Measurements from ENCODE around the gene ZBTB49.

Gene ZBTB49

DNA sequence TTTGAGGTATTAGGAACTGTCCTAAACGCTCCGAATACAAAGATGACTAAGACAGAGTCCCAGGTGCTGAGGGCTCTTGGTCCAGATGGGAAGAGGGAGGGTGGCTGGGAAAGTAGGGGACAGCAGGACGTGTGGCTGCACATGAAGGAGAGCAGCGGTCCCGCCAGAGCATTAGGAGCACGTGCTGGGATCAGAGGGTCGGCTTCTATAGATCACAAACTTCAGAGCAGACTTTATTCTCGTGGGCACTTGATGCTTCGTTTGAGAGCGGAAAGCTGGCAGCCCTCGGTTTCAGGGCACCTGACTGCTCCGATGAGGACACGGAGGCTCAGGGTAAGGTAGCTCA, 26.1 kb downstream of the ZBTB49 start:
- H3K36me3 ChIP-seq (ENCODE audit: control insufficient read depth in 2 of 2, insufficient read depth in 1 of 2, low read length in 2 of 2) = peaks cover 0 to 43% of the 10 kb centered on the region in 2 experiments; a peak in 2 of 3 replicates
- POLR2A ChIA-PET = no interaction called here
- H3K9me3 ChIP-seq (ENCODE audit: control insufficient read depth, insufficient read depth, low read depth, low read length) = no peaks in the 10 kb centered on the region
- H3K27ac ChIP-seq (ENCODE audit: extremely low read depth, low read depth, low read length) = no peak overlapping the region
- H3K4me1 ChIP-seq (ENCODE audit: control insufficient read depth, insufficient read depth, low read length) = no peaks in the 10 kb centered on the region
- TF ChIP-seq ZBTB17 (tag by site-specific recombination; IDR thresholded peaks at IDR 0.05) (no peak), ZNF658 (tag by site-specific recombination; IDR thresholded peaks at IDR 0.05) (no peak), ZNF639 (tag by site-specific recombination; IDR thresholded peaks at IDR 0.05) (no peak), ZNF664 (tag by site-specific recombination; IDR thresholded peaks at IDR 0.05) (no peak), BCL11B (tag by site-specific recombination; IDR thresholded peaks at IDR 0.05; ENCODE audit: low read depth) (no peak), GLI2 (tag by site-specific recombination; IDR thresholded peaks at IDR 0.05; ENCODE audit: borderline replicate concordance, low read depth) (no peak), ZFP69B (tag by site-specific recombination; IDR thresholded peaks at IDR 0.05) (no peak), ZNF239 (tag by site-specific recombination; IDR thresholded peaks at IDR 0.05) (no peak), ZNF76 (tag by site-specific recombination; IDR thresholded peaks at IDR 0.05; ENCODE audit: borderline replicate concordance, low read depth) (no peak)
- TF ChIP-seq, protein P1, sequence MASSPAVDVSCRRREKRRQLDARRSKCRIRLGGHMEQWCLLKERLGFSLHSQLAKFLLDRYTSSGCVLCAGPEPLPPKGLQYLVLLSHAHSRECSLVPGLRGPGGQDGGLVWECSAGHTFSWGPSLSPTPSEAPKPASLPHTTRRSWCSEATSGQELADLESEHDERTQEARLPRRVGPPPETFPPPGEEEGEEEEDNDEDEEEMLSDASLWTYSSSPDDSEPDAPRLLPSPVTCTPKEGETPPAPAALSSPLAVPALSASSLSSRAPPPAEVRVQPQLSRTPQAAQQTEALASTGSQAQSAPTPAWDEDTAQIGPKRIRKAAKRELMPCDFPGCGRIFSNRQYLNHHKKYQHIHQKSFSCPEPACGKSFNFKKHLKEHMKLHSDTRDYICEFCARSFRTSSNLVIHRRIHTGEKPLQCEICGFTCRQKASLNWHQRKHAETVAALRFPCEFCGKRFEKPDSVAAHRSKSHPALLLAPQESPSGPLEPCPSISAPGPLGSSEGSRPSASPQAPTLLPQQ (tag by site-specific recombination; IDR thresholded peaks at IDR 0.05) = no peak
- CTCF ChIA-PET = no interaction called here
- no peak overlapping the region for H3K4me3 ChIP-seq (ENCODE audit: low read depth, low read length)

- H3K36me3 ChIP-seq (ENCODE audit: control insufficient read depth in 2 of 2, insufficient read depth in 1 of 2, low read length in 2 of 2) = peaks cover 0 to 51% of the 10 kb centered on the region in 2 experiments; a peak in 2 of 3 replicates
- H3K27ac ChIP-seq (ENCODE audit: extremely low read depth, low read depth, low read length) = no peak overlapping the region
- POLR2A ChIA-PET = no interaction called here
- no peaks in the 10 kb centered on the region for H3K4me1 ChIP-seq (ENCODE audit: control insufficient read depth, insufficient read depth, low read length)
- CTCF ChIA-PET = interaction anchor here (0.7 kb wide), 1 partner anchor 19 kb away, joined by 3 read pairs; no protein-coding TSS in a partner anchor
- H3K4me3 ChIP-seq (ENCODE audit: low read depth, low read length) = no peak overlapping the region
- H3K9me3 ChIP-seq (ENCODE audit: control insufficient read depth, insufficient read depth, low read depth, low read length) = no peaks in the 10 kb centered on the region
- TF ChIP-seq ZIC2 (tag by site-specific recombination; IDR thresholded peaks at IDR 0.05) = peak; percentile 53
- TF ChIP-seq ZNF433 (tag by site-specific recombination; IDR thresholded peaks at IDR 0.05; ENCODE audit: low read depth) = no peak
- no peak for TF ChIP-seq ZNF366 (tag by site-specific recombination; conservative IDR thresholded peaks at IDR 0.05)
Observed at GRCh38 chr4:4317496-4318232, 27.6 kb downstream of the ZBTB49 start.

DNA sequence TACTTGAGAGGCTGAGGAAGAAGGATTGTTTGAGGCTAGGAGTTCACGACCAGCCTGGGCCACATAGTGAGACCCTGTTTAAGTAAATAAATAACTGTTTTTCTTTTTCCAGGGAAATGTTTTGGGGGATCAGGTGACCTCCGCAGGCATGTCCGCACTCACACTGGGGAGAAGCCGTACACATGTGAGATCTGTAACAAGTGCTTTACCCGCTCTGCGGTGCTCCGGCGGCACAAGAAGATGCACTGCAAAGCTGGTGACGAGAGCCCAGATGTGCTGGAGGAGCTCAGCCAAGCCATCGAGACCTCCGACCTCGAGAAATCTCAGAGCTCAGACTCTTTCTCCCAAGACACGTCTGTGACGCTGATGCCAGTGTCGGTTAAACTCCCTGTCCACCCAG, 30.5 kb downstream of the ZBTB49 start:
- Histone ChIP-seq H3K4me1 (ENCODE audit: control insufficient read depth, insufficient read depth, low read length) (no peaks in the 10 kb centered on the region), H3K4me3 (ENCODE audit: low read depth, low read length) (no peak overlapping the region), H3K9me3 (ENCODE audit: control insufficient read depth, insufficient read depth, low read depth, low read length) (no peaks in the 10 kb centered on the region), H3K27ac (ENCODE audit: extremely low read depth, low read depth, low read length) (no peak overlapping the region), H3K36me3 (ENCODE audit: control insufficient read depth in 2 of 2, insufficient read depth in 1 of 2, low read length in 2 of 2) (peaks cover 0 to 34% of the 10 kb centered on the region in 2 experiments; a peak in 2 of 3 replicates)
- POLR2A ChIA-PET = no interaction called here
- CTCF ChIA-PET = no interaction called here
- TF ChIP-seq, protein P2, sequence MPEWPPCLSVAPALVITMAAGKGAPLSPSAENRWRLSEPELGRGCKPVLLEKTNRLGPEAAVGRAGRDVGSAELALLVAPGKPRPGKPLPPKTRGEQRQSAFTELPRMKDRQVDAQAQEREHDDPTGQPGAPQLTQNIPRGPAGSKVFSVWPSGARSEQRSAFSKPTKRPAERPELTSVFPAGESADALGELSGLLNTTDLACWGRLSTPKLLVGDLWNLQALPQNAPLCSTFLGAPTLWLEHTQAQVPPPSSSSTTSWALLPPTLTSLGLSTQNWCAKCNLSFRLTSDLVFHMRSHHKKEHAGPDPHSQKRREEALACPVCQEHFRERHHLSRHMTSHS (tag by site-specific recombination; IDR thresholded peaks at IDR 0.05) = no peak
- no peak for TF ChIP-seq ZBTB1 (tag by site-specific recombination; IDR thresholded peaks at IDR 0.05)
- no peak for TF ChIP-seq ZBTB7A (tag by site-specific recombination; IDR thresholded peaks at IDR 0.05; ENCODE audit: low read depth)
- TF ChIP-seq INSM2 (tag by site-specific recombination; IDR thresholded peaks at IDR 0.05) = no peak
- TF ChIP-seq ZNF837 (tag by site-specific recombination; IDR thresholded peaks at IDR 0.05) = no peak
- no peak for TF ChIP-seq ZNF704 (tag by site-specific recombination; IDR thresholded peaks at IDR 0.05)
- TF ChIP-seq YY1 (tag by site-specific recombination; IDR thresholded peaks at IDR 0.05) = no peak
- TF ChIP-seq ZNF580 (tag by site-specific recombination; IDR thresholded peaks at IDR 0.05) = no peak
- TF ChIP-seq ZBTB8A (tag by site-specific recombination; IDR thresholded peaks at IDR 0.05) = no peak
- no peak for TF ChIP-seq ZNF555 (tag by site-specific recombination; conservative IDR thresholded peaks at IDR 0.05)
